GM23338 (cell line): Measurements from ENCODE around the gene TBX6. TPM values are rescaled to one million over a fixed set of nuclear protein-coding genes. Genes with fewer than 3 reads are reported as not detected.

ENCODE experiments used
- ATAC-seq: fragments of 200-7000 bp; cut with Tn5 transposase; 3 replicates; pipeline ENCODE4 v1.9.1; 2020
- DNase-seq: peaks from one replicate; pipeline ENCODE4 v3.0.0-alpha.2; 2015; ENCODE audit warnings: low spot score
- H2AFZ ChIP-seq: fragments of 200-600 bp; sonication (generic); 2 replicates; pipeline ENCODE4 v1.8.0; 2016; ENCODE audit warnings: antibody characterized with exemption, mild to moderate bottlenecking, moderate library complexity
- H3F3A ChIP-seq: fragments of 200-600 bp; sonication (generic); replicated peaks from 2 replicates; pipeline ENCODE4 v1.8.0; 2017; ENCODE audit warnings: antibody characterized with exemption, mixed run types, low read depth
- H3K27ac ChIP-seq: fragments of 200-600 bp; sonication (generic); 2 replicates; pipeline ENCODE4 v1.6.1; 2016; ENCODE audit warnings: low read depth
- H3K27me3 ChIP-seq: fragments of 200-600 bp; sonication (generic); 2 replicates; pipeline ENCODE4 v1.8.0; 2016; ENCODE audit warnings: mild to moderate bottlenecking, mixed run types, moderate library complexity; ENCODE audit not compliant: insufficient read depth
- H3K36me3 ChIP-seq: fragments of 200-600 bp; sonication (generic); 2 replicates; pipeline ENCODE4 v1.8.0; 2016; ENCODE audit warnings: mild to moderate bottlenecking; ENCODE audit not compliant: insufficient read depth
- H3K4me1 ChIP-seq: fragments of 200-600 bp; sonication (generic); 2 replicates; pipeline ENCODE4 v1.8.0; 2016; ENCODE audit warnings: mild to moderate bottlenecking, moderate library complexity; ENCODE audit not compliant: insufficient read depth
- H3K4me2 ChIP-seq: fragments of 200-600 bp; sonication (generic); 2 replicates; pipeline ENCODE4 v1.7.1; 2017; ENCODE audit warnings: mixed run types
- H3K4me3 ChIP-seq: fragments of 200-600 bp; sonication (generic); 2 replicates; pipeline ENCODE4 v1.6.1; 2016; ENCODE audit warnings: mixed run types
- H3K79me2 ChIP-seq: fragments of 200-600 bp; sonication (generic); replicated peaks from 2 replicates; pipeline ENCODE4 v1.8.0; 2017; ENCODE audit warnings: mild to moderate bottlenecking; ENCODE audit not compliant: insufficient read depth
- H3K9me2 ChIP-seq: fragments of 200-600 bp; sonication (generic); 2 replicates; pipeline ENCODE4 v1.8.0; 2017; ENCODE audit not compliant: insufficient read depth
- H4K20me1 ChIP-seq: fragments of 200-600 bp; sonication (generic); replicated peaks from 2 replicates; pipeline ENCODE4 v1.8.0; 2017; ENCODE audit warnings: mild to moderate bottlenecking; ENCODE audit not compliant: insufficient read depth
- H3K27ac Mint-ChIP-seq: 2 replicates; pipeline ENCODE4 v1.8.0; 2020; ENCODE audit warnings: inconsistent platforms, mild to moderate bottlenecking, moderate library complexity, mixed read lengths
- H3K27me3 Mint-ChIP-seq: 3 replicates; pipeline ENCODE4 v1.8.0; 2022; ENCODE audit warnings: low read depth, mild to moderate bottlenecking, moderate library complexity, mixed read lengths, inconsistent platforms; ENCODE audit not compliant: insufficient read depth, poor library complexity
- H3K36me3 Mint-ChIP-seq: 3 replicates; pipeline ENCODE4 v1.8.0; 2021; ENCODE audit warnings: low read depth, mild to moderate bottlenecking, inconsistent platforms, moderate library complexity, mixed read lengths
- H3K4me1 Mint-ChIP-seq: 3 replicates; pipeline ENCODE4 v1.8.0; 2020; ENCODE audit warnings: mild to moderate bottlenecking, inconsistent platforms, mixed read lengths
- H3K4me3 Mint-ChIP-seq: 3 replicates; pipeline ENCODE4 v1.8.0; 2021; ENCODE audit warnings: moderate library complexity, mild to moderate bottlenecking, inconsistent platforms, mixed read lengths
- H3K9me3 Mint-ChIP-seq: 3 replicates; pipeline ENCODE4 v1.8.0; 2020; ENCODE audit warnings: moderate library complexity, mild to moderate bottlenecking, inconsistent platforms, mixed read lengths
- CREB1 ChIP-seq: fragments of 250-450 bp; sonication (Bioruptor Pico); IDR thresholded peaks from 2 replicates; pipeline ENCODE4 v1.5.0; 2020; ENCODE audit warnings: low read depth, mild to moderate bottlenecking, moderate library complexity
- REST ChIP-seq: IDR thresholded peaks from one replicate; pipeline ENCODE4 v1.6.1; 2018; ENCODE audit warnings: antibody characterized with exemption; ENCODE audit not compliant: unreplicated experiment
- ZNF331 ChIP-seq: fragments of 250-450 bp; sonication (Bioruptor Pico); IDR thresholded peaks from 2 replicates; pipeline ENCODE4 v1.5.0; 2020; ENCODE audit warnings: low read depth, mild to moderate bottlenecking, moderate library complexity
- ZNF462 ChIP-seq: fragments of 250-450 bp; sonication (Bioruptor Pico); IDR thresholded peaks from 2 replicates; pipeline ENCODE4 v1.5.0; 2020; ENCODE audit warnings: mild to moderate bottlenecking, moderate library complexity
- long read RNA-seq: library from polyadenylated mRNA; unstranded; transcript quantifications from one replicate; pipeline ENCODE4 v2.0.0, GENCODE V29; 2020; ENCODE audit not compliant: unreplicated experiment
- polyA plus RNA-seq: library from polyadenylated mRNA; unstranded; fragments of >200 nt; fragmentation: Nextera tagmentation; extraction: Ambion mirVana; gene quantifications from 2 replicates; pipeline ENCODE4 v1.2.1, GENCODE V29; 2016
- total RNA-seq: library from RNA; depleted of rRNA; stranded (reverse); fragments of >200 nt; shearing (Covaris generic); gene quantifications from 2 replicates; pipeline ENCODE4 v1.2.3, GENCODE V29; 2014; rRNA removed
- TF ChIP-seq, protein P1 (sequence below): IDR thresholded peaks from 2 replicates; pipeline ENCODE4 v1.6.1; 2016; ENCODE audit warnings: antibody characterized with exemption
- TF ChIP-seq, protein P2 (sequence below), 2 experiments: fragments of 200-600 bp in 1 of 2; sonication (generic) in 1 of 2; conservative IDR thresholded peaks; 2 replicates each; pipeline versions ENCODE4 v1.5.1 to v1.6.1; 2016 to 2017; ENCODE audit warnings: antibody characterized with exemption in 2 of 2, low read depth in 2 of 2, mild to moderate bottlenecking in 2 of 2, moderate library complexity in 1 of 2

Gene TBX6, protein sequence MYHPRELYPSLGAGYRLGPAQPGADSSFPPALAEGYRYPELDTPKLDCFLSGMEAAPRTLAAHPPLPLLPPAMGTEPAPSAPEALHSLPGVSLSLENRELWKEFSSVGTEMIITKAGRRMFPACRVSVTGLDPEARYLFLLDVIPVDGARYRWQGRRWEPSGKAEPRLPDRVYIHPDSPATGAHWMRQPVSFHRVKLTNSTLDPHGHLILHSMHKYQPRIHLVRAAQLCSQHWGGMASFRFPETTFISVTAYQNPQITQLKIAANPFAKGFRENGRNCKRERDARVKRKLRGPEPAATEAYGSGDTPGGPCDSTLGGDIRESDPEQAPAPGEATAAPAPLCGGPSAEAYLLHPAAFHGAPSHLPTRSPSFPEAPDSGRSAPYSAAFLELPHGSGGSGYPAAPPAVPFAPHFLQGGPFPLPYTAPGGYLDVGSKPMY
- 1.1 and 2.3 TPM in 2 replicates for total RNA-seq
- 1.9 and 2.4 TPM in 2 replicates for polyA plus RNA-seq
- long read RNA-seq, partial matches to known transcripts: 0 of 1 reads
- long read RNA-seq, other reads (novel, unspliced or antisense): 1 of 1 reads

DNA sequence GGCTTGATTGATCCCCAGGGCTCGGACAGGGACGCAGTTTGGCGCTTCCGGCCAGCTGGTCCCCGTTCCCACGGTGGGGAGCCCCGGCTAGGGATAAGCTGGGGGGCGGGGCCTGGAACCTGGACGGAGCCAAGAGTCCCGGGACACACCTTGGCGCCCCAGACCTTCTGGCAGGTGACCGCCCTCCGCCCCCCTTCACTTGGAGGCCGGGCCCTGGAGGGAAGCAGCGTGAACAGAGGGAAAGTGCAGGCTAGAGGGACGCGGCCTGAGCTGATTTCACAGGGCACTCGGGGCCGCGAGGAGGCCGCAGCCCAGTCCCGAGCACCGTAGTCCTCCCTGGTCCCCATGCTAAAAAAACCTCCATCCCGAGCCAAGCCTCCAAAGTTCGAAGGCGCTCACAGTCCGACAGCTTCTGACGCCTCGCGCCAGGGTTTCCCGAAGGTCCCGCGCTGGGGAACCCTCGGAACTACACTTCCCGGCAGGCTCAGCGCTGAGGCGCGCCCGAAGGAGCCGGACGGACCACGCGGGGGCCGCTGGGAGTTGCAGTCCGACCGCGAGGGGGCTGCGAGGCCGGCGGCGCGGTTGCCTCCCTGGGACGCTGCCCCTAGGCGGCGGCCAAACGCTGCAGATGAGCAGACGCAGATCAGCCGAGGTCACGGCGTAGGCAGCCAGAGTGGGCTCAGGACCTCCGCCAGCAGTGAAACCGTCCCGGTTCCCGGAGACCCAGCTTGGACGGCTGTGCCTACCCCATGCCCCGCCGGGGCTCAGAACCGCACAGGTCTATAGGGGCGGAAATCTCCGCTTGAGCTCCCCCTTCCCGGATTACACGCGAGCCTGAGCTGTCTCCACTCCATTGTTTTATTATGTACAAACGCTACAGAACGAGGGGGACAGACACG lies at the start of gene TBX6:
Gene TBX6 (minus strand): TSS at position 451 of the 899 bp plus-strand sequence. CDS start 731 bp downstream, outside the sequence.
- Histone ChIP-seq H2AFZ (peak within 1 kb of the TSS; percentile 97), H3K4me2 (peak within 1 kb of the TSS; percentile 99)

More for the DNA sequence above, at the start of gene TBX6:
- Histone ChIP-seq H3K9me2 (no peaks in the 10 kb centered on the region), H3K27ac (peak within 1 kb of the TSS; percentile 80; the same call in 1 of the 2 replicates), H3K4me1 (peaks cover 14% of the 10 kb centered on the region), H3F3A (peaks cover 32% of the 10 kb centered on the region), H3K79me2 (0 out of 2 replicates have a peak, but pooled peaks cover 8% of the 10 kb centered on the region), H3K27me3 (0 out of 2 replicates have a peak, but pooled peaks cover 3% of the 10 kb centered on the region), H4K20me1 (no peaks in the 10 kb centered on the region; the same call in 1 of the 2 replicates), H3K36me3 (no peaks in the 10 kb centered on the region; the same call in 1 of the 2 replicates), H3K4me3 (peak within 1 kb of the TSS; percentile 92)
- H3K9me3 Mint-ChIP-seq: peaks cover 5% of the 10 kb centered on the region
- H3K27ac Mint-ChIP-seq: peak within 1 kb of the TSS; percentile 94
- DNase-seq: peak; percentile 97
- peaks cover 29% of the 10 kb centered on the region for H3K36me3 Mint-ChIP-seq
- TF ChIP-seq, protein P1, sequence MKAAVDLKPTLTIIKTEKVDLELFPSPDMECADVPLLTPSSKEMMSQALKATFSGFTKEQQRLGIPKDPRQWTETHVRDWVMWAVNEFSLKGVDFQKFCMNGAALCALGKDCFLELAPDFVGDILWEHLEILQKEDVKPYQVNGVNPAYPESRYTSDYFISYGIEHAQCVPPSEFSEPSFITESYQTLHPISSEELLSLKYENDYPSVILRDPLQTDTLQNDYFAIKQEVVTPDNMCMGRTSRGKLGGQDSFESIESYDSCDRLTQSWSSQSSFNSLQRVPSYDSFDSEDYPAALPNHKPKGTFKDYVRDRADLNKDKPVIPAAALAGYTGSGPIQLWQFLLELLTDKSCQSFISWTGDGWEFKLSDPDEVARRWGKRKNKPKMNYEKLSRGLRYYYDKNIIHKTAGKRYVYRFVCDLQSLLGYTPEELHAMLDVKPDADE: peak; percentile 96
- peak; percentile 62 for TF ChIP-seq CREB1
- no peak for TF ChIP-seq REST
- no peak for TF ChIP-seq ZNF331
- TF ChIP-seq, protein P2, sequence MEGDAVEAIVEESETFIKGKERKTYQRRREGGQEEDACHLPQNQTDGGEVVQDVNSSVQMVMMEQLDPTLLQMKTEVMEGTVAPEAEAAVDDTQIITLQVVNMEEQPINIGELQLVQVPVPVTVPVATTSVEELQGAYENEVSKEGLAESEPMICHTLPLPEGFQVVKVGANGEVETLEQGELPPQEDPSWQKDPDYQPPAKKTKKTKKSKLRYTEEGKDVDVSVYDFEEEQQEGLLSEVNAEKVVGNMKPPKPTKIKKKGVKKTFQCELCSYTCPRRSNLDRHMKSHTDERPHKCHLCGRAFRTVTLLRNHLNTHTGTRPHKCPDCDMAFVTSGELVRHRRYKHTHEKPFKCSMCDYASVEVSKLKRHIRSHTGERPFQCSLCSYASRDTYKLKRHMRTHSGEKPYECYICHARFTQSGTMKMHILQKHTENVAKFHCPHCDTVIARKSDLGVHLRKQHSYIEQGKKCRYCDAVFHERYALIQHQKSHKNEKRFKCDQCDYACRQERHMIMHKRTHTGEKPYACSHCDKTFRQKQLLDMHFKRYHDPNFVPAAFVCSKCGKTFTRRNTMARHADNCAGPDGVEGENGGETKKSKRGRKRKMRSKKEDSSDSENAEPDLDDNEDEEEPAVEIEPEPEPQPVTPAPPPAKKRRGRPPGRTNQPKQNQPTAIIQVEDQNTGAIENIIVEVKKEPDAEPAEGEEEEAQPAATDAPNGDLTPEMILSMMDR (conservative IDR thresholded peaks at IDR 0.05; ENCODE audit: low read depth in 2 of 2): peak in 1 of 2 experiments; percentile 80; a peak in 2 of 4 replicates
- no peak for TF ChIP-seq ZNF462
- peaks cover 23% of the 10 kb centered on the region for H3K27me3 Mint-ChIP-seq
- H3K4me1 Mint-ChIP-seq: peaks cover 20% of the 10 kb centered on the region
- ATAC-seq: peak; percentile 77
- peak within 1 kb of the TSS; percentile 88 for H3K4me3 Mint-ChIP-seq
